Ascending aorta (tissue), 2 donors: ENCODE results near the gene KIF2C. TPM values are rescaled to one million over a fixed set of nuclear protein-coding genes. Genes with fewer than 3 reads are reported as not detected.

Experiments
- DNase-seq, 2 donors: peaks; one replicate each; pipeline ENCODE4 v3.0.0-alpha.2; 2019; ENCODE audit warnings: low spot score in 2 of 2
- H3K27ac ChIP-seq, 2 donors: fragments of 200-600 bp; sonication (generic); one replicate each; pipeline ENCODE4 v1.5.1; 2016 to 2017; ENCODE audit warnings: mild to moderate bottlenecking in 1 of 2
- H3K27me3 ChIP-seq: fragments of 200-600 bp; sonication (generic); one replicate; pipeline ENCODE4 v1.5.1; 2017
- H3K36me3 ChIP-seq, 2 donors: fragments of 200-600 bp; sonication (generic); one replicate each; pipeline ENCODE4 v1.5.1; 2016
- H3K4me1 ChIP-seq, 2 donors: fragments of 200-600 bp; sonication (generic); one replicate each; pipeline ENCODE4 v1.5.1; 2016 to 2017; ENCODE audit warnings: mild to moderate bottlenecking in 1 of 2
- H3K4me3 ChIP-seq, 2 donors: fragments of 200-600 bp; sonication (generic); one replicate each; pipeline ENCODE4 v1.5.1; 2016 to 2017; ENCODE audit warnings: mild to moderate bottlenecking in 1 of 2
- H3K9me3 ChIP-seq, 2 donors: fragments of 200-600 bp; sonication (generic); one replicate each; pipeline ENCODE4 v1.5.1; 2016
- CTCF ChIP-seq, 3 experiments: fragments of 200-600 bp in 2 of 3; fragments of 450-650 bp in 1 of 3; sonication (generic) in 2 of 3; IDR thresholded peaks; one replicate each; pipeline ENCODE4 v1.5.1; 2016 to 2019; ENCODE audit warnings: antibody characterized with exemption in 3 of 3, mild to moderate bottlenecking in 1 of 3, moderate library complexity in 1 of 3
- intact Hi-C: fragments of 100-400 bp; cut with DNase I; formaldehyde crosslinking; loops from one replicate; pipeline ENCODE4 v1.15.1; 2023
- total RNA-seq: library from RNA; depleted of rRNA; stranded (reverse); fragments of >200 nt; gene quantifications from one replicate; pipeline ENCODE4 v1.1.0, GENCODE V29; 2016

The KIF2C gene
- total RNA-seq: 0.53 TPM

- Histone ChIP-seq H3K27me3 (no peaks in the 10 kb centered on the region), H3K4me1 (peaks cover 3 to 6% of the 10 kb centered on the region in 2 donors), H3K36me3 (no peaks in the 10 kb centered on the region), H3K27ac (peak within 1 kb of the TSS; percentile 77 to 82), H3K9me3 (no peaks in the 10 kb centered on the region), H3K4me3 (peak within 1 kb of the TSS; percentile 53 to 63)
- DNase-seq: peak; percentile 85 to 98
- TF ChIP-seq CTCF (IDR thresholded peaks at IDR 0.05): no peak
- intact Hi-C loops: loop anchor here (1.0 kb wide), 2 partner anchors 9 to 36 kb away; partner anchors contain the start of gene RPS8
Measured at GRCh38 chr1:44739307-44740178, at the start of gene KIF2C. Gene KIF2C, plus strand, starts transcription at chr1:44739837. Its CDS starts 96 bp downstream, at chr1:44739933.

DNA sequence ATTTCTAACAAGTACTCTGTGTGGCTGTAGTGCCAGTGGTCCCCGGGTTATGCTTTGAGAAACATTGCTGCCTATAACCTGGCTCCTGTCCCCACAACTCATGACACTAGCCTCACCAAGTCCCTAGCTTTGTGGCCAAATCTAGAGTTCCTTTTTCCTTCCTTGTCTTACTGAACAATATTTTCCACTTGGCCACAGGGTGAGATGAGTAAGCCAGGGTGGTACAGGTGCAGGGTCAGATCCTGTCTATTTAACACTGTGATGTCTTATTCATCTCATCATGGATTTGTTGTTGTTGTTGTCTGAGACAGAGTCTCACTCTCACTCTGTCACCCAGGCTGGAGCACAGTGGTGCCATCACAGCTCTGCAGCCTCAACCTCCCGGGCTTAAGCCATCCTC lies 46.5 kb upstream of the KIF2C start:
- Histone ChIP-seq H3K27me3 (no peaks in the 10 kb centered on the region), H3K4me3 (no peak overlapping the region), H3K27ac (no peak overlapping the region), H3K36me3 (no peaks in the 10 kb centered on the region), H3K9me3 (no peaks in the 10 kb centered on the region), H3K4me1 (no peaks in the 10 kb centered on the region)
- no peak for DNase-seq
- intact Hi-C loops: no loop called here
- no peak for TF ChIP-seq CTCF (IDR thresholded peaks at IDR 0.05)

DNA sequence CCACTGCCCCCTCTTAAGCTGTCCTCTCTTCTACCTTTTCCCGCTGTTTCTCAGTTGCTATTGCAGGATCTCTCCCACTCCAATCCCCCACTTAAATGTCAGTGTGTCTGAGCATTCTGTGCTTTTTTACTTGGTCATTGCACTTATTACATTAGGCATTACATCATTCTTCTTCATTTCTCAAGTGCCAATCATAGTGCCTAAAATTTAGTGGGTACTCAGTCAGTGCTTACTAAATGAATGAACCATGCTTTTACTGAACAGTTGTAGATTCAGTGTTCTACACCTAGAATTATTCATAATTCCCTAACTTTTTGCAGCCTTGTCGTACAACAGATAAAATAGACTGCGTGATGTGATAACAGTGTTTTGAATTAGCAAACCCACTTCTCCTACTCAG lies 45.7 kb upstream of the KIF2C start:
- Histone ChIP-seq H3K36me3 (no peaks in the 10 kb centered on the region), H3K4me3 (no peak overlapping the region), H3K9me3 (no peaks in the 10 kb centered on the region), H3K27ac (no peak overlapping the region), H3K4me1 (no peaks in the 10 kb centered on the region), H3K27me3 (no peaks in the 10 kb centered on the region)
- intact Hi-C loops: no loop called here
- DNase-seq: no peak
- TF ChIP-seq CTCF (IDR thresholded peaks at IDR 0.05): no peak

DNA sequence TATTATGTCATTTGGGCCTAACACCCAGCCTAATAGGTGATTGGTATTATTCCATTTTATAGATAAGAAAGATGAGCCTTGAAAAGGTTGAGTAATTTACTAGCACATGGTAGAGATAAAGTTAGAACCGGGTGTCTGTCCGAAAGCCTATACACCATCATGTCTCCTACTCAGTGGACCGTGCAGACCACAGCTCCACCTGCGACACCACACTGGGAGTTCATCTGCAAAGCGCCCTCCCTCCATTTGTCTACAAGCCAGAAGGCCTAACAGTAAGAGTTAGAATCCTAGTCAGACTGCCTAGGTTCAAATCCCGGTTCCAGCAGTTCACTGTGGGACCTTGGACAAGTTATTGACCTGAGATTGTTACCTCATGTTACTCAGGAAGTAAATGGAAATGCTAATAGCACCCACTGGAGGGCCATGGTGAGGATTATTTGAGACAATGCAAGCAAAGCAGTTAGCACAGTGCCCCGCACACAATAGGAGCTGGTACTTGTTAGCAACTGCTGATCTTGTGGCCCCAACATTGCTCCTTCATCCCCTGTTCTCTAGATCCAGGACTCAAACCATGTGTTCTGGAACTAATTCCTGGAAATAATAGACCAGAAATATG lies 44.7 kb upstream of the KIF2C start:
- H3K4me1 ChIP-seq: no peaks in the 10 kb centered on the region
- no peaks in the 10 kb centered on the region for H3K27me3 ChIP-seq
- H3K4me3 ChIP-seq: no peak overlapping the region
- no peaks in the 10 kb centered on the region for H3K9me3 ChIP-seq
- no peak for DNase-seq
- no peak overlapping the region for H3K27ac ChIP-seq
- H3K36me3 ChIP-seq: no peaks in the 10 kb centered on the region
- no peak for TF ChIP-seq CTCF (IDR thresholded peaks at IDR 0.05)
- intact Hi-C loops: no loop called here

GRCh38 chr1:44695671-44696070 lies 44.0 kb upstream of the KIF2C start:
- no peaks in the 10 kb centered on the region for H3K4me1 ChIP-seq
- DNase-seq: no peak
- no peak overlapping the region for H3K4me3 ChIP-seq
- intact Hi-C loops: no loop called here
- no peak overlapping the region for H3K27ac ChIP-seq
- TF ChIP-seq CTCF (IDR thresholded peaks at IDR 0.05): no peak
- H3K9me3 ChIP-seq: no peaks in the 10 kb centered on the region
- H3K36me3 ChIP-seq: no peaks in the 10 kb centered on the region
- H3K27me3 ChIP-seq: no peaks in the 10 kb centered on the region
